H54 (cell line): ENCODE data around the gene RABL6.
"Not testable (repeated sequence)": the region's sequence is repeated elsewhere in the genome, so short reads cannot be mapped to it uniquely, and the experiment has no call there.

Experiments
- DNase-seq: peaks from one replicate; pipeline ENCODE4 v3.0.0; 2011; ENCODE audit warnings: low spot score, mixed read lengths; ENCODE audit not compliant: insufficient read length
- FAIRE-seq: peaks from 3 replicates; lab custom pipeline; 2011; peaks lifted over from hg19 to GRCh38; lab: Jason Lieb, UNC
- POLR2A ChIP-seq: IDR thresholded peaks from 2 replicates; pipeline ENCODE4 v1.6.1; 2011; ENCODE audit warnings: low read depth, mild to moderate bottlenecking, low read length

The RABL6 gene, protein sequence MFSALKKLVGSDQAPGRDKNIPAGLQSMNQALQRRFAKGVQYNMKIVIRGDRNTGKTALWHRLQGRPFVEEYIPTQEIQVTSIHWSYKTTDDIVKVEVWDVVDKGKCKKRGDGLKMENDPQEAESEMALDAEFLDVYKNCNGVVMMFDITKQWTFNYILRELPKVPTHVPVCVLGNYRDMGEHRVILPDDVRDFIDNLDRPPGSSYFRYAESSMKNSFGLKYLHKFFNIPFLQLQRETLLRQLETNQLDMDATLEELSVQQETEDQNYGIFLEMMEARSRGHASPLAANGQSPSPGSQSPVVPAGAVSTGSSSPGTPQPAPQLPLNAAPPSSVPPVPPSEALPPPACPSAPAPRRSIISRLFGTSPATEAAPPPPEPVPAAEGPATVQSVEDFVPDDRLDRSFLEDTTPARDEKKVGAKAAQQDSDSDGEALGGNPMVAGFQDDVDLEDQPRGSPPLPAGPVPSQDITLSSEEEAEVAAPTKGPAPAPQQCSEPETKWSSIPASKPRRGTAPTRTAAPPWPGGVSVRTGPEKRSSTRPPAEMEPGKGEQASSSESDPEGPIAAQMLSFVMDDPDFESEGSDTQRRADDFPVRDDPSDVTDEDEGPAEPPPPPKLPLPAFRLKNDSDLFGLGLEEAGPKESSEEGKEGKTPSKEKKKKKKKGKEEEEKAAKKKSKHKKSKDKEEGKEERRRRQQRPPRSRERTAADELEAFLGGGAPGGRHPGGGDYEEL

GRCh38 chr9:136807281-136808074 lies at the start of gene RABL6:
TSS of gene RABL6 (plus strand) at chr9:136807948. CDS start at chr9:136808197, 249 bp downstream.
- DNase-seq (peak; percentile 100), FAIRE-seq (no peak)
- TF ChIP-seq POLR2A: peak; percentile 86

DNA sequence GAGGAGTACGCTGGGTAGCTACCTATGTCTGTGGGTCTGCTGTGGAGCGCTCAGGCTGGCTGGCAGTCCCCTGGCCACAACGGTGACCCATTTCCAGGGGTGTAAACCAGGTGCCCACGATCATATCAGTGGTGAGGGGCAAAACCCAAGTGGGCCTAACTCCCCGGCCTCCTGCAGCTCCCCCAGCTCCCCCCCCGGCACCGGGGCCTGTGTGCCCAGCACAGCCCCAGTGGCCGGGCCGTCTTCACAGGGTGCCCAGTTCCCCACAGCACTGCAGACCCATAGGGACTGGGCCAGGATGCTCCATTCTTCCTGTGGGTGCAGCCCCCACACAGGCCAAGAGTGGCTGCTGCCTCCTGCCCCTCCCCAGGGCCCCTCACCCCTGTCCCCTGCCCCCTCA lies 48.7 kb upstream of the RABL6 start:
- TF ChIP-seq POLR2A: no peak
- no peak for DNase-seq
- no peak for FAIRE-seq

DNA sequence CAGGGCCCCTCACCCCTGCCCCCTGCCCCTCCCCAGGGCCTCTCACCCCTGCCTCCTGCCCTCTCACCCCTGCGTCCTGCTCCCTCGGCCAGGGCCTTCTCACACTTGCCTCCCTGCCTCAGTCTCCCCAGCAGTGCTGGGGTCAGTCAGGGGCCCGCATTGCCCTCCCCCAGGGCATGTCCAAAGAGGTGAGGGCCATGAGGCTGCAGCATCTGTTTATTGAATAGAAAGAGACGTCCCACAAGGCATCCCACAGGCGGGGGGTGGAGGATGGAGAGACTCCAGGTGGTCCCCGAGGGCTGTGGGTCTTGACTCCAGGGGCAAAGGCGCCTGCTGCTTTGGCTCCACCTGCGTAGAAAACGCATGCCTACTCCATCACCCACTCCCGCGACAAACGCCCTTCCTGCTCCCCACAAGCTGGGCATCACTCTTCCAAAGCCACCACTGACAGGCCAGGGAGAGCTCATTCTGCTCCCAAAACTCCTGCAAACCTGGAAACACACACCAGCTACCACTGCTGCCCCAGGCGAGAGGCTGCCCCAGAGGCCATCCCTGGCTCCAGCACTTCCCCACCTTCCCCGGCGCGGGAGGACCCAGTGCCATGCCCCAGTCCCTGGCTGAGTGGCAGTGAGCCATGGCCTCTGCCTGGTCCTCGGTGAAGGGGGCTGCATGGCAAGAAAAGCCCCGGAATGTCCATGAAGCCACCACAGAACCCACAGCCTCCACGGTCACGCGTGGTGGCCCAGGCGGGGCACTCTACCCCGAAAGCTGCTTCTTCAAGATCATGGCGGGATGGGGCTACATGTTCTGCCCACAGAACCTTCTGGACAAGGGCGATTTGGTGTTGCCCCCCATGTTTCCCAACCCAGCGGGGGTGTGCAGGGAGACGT lies 48.1 kb upstream of the RABL6 start:
- no peak for TF ChIP-seq POLR2A
- FAIRE-seq: no peak
- no peak for DNase-seq

DNA sequence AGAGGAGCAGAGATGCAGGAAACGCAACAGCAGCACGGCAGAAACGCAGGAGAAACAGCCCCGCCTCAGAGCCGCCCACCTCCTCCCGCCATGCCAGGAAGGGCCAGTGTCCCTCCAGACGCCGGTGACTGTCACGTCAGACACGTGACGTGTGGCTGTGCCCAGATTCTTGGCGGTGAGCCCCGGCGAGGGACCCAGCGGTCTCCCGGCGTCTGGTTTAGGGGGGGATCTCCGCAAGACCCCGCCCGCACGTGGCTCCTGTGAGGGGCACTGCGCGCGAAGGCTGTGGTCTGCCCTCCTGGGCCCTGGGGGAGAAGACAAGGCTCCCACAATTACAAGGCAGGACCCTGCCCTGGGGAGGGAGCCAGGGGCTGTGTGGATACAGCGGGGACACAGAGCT lies 47.3 kb upstream of the RABL6 start:
- TF ChIP-seq POLR2A: no peak
- no peak for FAIRE-seq
- no peak for DNase-seq

DNA sequence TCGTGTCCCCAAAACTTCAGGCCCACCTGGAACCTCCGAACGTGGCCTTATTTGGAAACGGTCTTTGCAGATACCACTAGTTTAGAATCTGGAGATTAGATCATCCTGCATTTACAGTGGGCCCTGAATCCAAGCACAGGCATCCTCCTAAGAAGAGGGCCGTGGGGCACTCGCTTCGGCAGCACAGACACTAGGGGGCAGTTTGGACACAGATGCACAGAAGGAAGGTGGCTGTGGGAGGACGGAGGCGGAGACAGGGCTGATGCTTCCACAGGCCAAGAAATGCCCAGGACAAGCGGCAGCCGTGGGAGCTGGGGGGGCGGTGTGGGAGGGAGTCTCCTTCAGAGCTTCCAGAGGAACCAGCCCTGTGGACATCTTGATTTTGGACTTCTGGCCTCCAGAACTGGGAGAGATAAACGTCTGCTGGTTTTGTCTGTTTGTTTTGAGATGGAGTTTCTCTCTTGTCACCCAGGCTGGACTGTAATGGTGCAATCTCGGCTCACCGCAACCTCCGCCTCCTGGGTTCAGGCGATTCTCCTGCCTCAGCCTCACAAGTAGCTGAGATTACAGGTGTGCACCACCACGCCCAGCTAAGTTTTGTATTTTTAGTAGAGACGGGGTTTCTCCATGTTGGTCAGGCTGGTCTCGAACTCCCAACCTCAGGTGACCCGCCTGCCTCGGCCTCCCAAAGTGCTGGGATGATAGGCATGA lies 46.8 kb upstream of the RABL6 start:
- FAIRE-seq: peak; percentile 90
- peak; percentile 90 for DNase-seq

DNA sequence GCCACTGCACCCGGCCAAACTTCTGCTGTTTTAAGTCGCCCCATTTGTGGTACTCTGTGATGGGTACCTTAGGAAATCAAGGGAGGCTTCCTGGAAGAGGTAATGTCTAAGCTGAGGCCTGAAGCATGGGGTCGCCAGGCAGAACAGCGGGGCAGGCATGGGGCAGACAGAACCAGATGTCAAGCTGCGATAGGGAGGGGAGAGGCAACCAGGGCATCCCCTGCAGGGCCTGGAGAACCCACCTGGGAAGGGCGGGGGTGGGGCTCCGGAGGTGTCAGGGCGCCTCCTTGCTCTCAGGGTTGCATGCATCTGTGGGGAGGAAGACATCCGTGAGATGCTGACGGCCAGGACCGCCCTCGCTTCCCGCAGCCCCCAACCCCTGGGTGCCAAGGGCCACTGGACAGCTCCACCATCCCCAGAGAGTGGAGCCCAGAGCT lies 46.2 kb upstream of the RABL6 start:
- DNase-seq: no peak
- FAIRE-seq: no peak
- no peak for TF ChIP-seq POLR2A

- FAIRE-seq (no peak), DNase-seq (no peak)
- TF ChIP-seq POLR2A: no peak
These were observed 45.5 kb upstream of the RABL6 start for GRCh38 chr9:136762221-136762691.

DNA sequence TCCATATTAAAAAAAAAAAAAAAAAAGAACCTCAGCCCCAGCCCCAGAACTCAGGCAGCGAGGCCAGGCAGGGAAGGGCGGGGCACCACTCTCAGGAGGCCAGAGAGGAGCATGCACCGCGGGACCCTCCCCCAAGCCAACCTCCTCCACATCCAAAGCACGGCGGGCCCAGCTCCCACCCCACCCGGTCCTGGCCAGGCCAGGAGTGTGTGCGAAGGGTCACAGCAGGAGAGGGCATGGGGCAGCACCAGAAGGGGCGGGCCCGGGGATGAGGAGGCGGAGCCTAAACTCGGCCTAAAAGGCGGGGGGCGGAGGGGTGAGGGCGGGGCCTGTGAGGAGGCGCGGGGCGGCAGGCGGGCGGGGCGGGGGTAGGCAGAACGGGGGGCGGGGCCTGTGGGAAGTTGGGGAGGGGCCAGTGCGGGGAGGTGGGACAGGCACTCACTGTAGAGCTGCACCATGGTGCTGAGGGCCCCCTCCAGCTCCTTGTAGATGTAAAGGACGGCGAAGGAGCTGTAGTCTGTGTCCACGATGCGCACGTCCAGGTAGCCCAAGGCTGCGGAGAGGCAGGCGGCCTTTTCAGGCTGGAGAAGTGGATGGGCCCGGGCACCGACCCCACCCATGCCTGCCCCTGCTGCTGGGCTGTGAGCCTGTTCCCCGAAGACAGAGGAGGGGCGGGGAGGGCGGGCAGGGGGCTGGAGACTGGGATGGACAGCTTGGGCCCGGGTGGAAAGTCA lies 44.7 kb upstream of the RABL6 start:
- FAIRE-seq (no peak), DNase-seq (peak; percentile 81)
- no peak for TF ChIP-seq POLR2A

DNA sequence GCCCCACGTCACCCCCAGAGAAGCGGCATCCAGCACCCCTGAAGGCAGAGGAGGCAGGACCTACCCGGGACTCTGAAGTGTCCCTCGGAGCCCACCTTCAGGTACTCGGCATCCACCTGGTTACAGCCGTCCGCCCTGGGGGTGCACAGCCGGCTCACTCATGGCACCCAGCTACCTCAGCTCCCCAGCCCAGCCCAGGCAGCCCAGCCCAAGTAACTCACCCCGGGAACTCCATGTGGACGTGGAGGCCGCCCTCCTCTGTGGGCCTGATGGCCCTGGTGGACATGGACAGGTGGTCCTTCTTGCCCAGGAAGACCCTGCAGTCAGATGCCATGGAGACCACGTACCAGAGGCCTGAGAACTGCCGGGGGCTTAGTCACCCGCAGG lies 44.1 kb upstream of the RABL6 start:
- no peak for TF ChIP-seq POLR2A
- FAIRE-seq (no peak), DNase-seq (no peak)

GRCh38 chr9:136764301-136764891 lies 43.4 kb upstream of the RABL6 start, which contains the start of gene LCN15:
TSS of gene LCN15 (minus strand) at chr9:136764518. CDS start at chr9:136764488, 30 bp downstream.
- DNase-seq (no peak), FAIRE-seq (no peak)
- no peak for TF ChIP-seq POLR2A

- TF ChIP-seq POLR2A: no peak
- FAIRE-seq (no peak), DNase-seq (no peak)
These were observed 42.7 kb upstream of the RABL6 start for GRCh38 chr9:136765041-136765440.

- not testable (repeated sequence) for DNase-seq, FAIRE-seq
These were observed 41.9 kb upstream of the RABL6 start for GRCh38 chr9:136765745-136766409.

DNA sequence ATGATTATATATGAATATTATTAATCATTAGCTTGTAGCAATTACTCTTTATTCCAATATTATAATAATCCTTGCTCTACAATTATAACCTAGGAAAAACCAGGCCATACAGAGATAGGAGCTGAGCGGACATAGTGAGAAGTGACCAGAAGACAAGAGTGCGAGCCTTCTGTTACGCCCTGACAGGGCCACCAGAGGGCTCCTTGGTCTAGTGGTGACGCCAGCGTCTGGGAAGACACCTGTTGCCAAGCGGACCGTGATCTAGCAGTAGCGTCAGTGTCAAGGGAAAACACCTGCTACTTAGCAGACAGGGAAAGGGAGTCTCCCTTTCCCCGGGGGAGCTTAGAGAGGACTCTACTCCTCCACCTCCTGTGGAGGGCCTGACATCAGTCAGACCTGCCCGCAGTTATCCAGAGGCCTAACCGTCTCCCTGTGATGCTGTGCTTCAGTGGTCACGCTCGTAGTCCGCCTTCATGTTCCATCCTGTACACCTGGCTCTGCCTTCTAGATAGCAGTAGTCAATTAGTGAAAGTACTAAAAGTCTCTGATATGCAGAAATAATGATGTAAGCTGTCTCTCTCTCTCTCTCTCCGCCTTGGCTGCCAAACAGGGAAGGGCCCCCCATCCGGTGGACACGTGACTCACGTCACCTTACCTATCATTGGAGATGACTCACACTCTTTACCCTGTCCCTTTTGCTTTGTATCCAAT lies 41.2 kb upstream of the RABL6 start:
- not testable (repeated sequence) for FAIRE-seq

More for the DNA sequence above, 41.2 kb upstream of the RABL6 start:
- DNase-seq: not testable (repeated sequence)
